Activated T-helper 2 cell treated with anti-CD3 and anti-CD28 coated beads, Interferon-gamma antibody, Interleukin-2, Interleukin-4, amounts not matched to agents 10 μg/mL and 5 μg/mL and 100 μg/mL, durations not matched to agents 14 hours and 24 hours and 36 hours (primary cell): ENCODE measurements around the gene SLC6A6. TPM values are rescaled to one million over a fixed set of nuclear protein-coding genes. Genes with fewer than 3 reads are reported as not detected.

Experiments used
- DNase-seq: peaks from one replicate; pipeline ENCODE4 v3.0.0; 2021; ENCODE audit warnings: low spot score
- H3K27ac Mint-ChIP-seq: one replicate; pipeline ENCODE4 v1.8.0; 2021; ENCODE audit warnings: mixed read lengths
- H3K27me3 Mint-ChIP-seq: one replicate; pipeline ENCODE4 v1.8.0; 2021; ENCODE audit warnings: low read depth, mixed read lengths
- H3K36me3 Mint-ChIP-seq: one replicate; pipeline ENCODE4 v1.8.0; 2021; ENCODE audit warnings: low read depth, mixed read lengths
- H3K4me1 Mint-ChIP-seq: one replicate; pipeline ENCODE4 v1.8.0; 2021; ENCODE audit warnings: low read depth, mixed read lengths
- H3K4me3 Mint-ChIP-seq: one replicate; pipeline ENCODE4 v1.8.0; 2021; ENCODE audit warnings: low read depth, mild to moderate bottlenecking, moderate library complexity, mixed read lengths
- H3K9me3 Mint-ChIP-seq: one replicate; pipeline ENCODE4 v1.8.0; 2021; ENCODE audit warnings: mixed read lengths
- intact Hi-C: fragments of 100-400 bp; cut with micrococcal nuclease; formaldehyde crosslinking; loops from one replicate; pipeline ENCODE4 v1.15.1; 2023
- total RNA-seq: library from RNA; stranded (reverse); gene quantifications from 2 replicates; pipeline ENCODE4 v1.2.3, GENCODE V29; 2022

SLC6A6 gene
- total RNA-seq, 1 donor from 2014 or later: 55.8 TPM

DNA sequence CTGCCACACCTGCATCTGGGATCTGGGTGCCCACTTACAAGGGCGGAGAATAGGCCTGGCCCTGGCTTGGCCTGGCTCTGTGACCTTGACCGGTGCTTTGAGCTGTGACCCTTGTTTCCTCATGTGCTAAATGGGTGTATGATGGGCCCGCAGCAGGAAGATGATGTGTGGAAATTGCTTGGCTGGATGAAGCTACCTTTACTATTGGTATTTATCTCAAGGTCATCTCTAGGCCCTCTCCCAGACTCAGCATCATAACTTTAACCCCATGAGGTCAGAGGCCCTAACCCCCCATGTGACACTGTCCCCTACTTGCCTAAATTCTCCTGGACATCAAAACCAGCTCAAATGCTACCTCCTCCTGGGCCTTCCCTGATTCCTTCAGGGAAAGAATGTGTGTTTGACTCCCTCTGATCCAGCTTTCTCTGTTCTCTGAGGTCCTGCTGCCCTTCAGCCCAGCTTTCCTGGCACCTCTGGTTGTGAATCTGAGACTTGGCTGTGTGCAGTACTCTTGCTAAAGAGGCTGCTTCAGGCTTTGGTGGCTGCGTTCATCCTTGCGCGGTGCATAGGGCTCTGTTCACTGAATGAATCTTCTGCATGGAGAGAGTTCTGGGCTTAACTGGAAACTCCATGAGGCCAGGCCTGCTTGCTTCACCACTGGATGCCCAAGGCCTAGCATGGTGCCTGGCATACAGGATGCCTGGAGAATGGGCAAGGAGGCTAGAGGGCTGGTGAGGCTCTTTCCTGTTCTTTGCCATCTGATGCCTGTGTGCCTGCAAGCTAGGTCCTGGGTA lies 25.2 kb upstream of the SLC6A6 start:
- Mint-ChIP-seq H3K27ac (no peak overlapping the region), H3K27me3 (no peaks in the 10 kb centered on the region), H3K4me3 (no peak overlapping the region), H3K36me3 (no peaks in the 10 kb centered on the region), H3K9me3 (no peaks in the 10 kb centered on the region), H3K4me1 (peaks cover 18% of the 10 kb centered on the region)
- intact Hi-C loops: no loop called here
- no peak for DNase-seq

DNA sequence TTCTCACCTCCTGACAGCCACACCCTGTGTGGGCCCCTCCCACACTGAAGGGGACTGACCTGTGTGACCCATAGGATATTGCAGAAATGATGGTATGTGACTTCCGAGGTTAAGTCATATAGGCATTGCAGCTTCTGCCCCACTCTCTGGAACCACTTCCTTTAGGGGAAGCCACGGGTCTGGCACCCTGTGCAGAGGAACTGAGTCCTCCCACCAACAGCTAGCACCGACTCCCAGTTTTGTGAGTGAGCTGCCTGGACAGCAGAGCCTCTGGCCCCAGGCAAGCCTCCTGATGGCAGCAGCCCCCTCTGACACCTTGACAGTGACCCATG lies 24.6 kb upstream of the SLC6A6 start:
- Mint-ChIP-seq H3K4me3 (no peak overlapping the region), H3K27ac (peak overlapping the region; percentile 83), H3K9me3 (no peaks in the 10 kb centered on the region), H3K4me1 (peaks cover 18% of the 10 kb centered on the region), H3K27me3 (no peaks in the 10 kb centered on the region), H3K36me3 (no peaks in the 10 kb centered on the region)
- intact Hi-C loops: no loop called here
- peak; percentile 22 for DNase-seq

DNA sequence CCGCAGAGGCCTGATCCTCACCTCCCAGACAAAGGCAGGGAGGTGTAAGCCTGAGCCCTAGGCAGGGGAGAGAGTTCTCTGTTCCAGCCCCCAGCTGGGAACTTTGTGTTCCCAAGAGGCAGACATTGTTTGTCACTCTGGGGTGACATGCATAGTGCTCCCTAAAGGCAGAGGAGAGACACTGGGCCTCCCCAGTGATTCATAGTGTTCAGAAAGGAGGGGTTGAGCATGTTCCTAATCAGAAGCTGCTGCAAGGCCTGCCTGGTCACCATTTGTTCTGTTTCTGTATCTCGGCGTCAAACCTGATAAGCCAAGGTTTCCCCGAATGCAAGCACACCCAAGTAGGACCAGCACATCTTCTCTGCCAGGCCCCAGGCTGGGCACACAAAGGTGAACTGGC lies 24.0 kb upstream of the SLC6A6 start:
- H3K4me1 Mint-ChIP-seq: peaks cover 18% of the 10 kb centered on the region
- H3K9me3 Mint-ChIP-seq: no peaks in the 10 kb centered on the region
- H3K36me3 Mint-ChIP-seq: no peaks in the 10 kb centered on the region
- no peak for DNase-seq
- no peak overlapping the region for H3K4me3 Mint-ChIP-seq
- H3K27me3 Mint-ChIP-seq: no peaks in the 10 kb centered on the region
- H3K27ac Mint-ChIP-seq: no peak overlapping the region
- intact Hi-C loops: no loop called here

DNA sequence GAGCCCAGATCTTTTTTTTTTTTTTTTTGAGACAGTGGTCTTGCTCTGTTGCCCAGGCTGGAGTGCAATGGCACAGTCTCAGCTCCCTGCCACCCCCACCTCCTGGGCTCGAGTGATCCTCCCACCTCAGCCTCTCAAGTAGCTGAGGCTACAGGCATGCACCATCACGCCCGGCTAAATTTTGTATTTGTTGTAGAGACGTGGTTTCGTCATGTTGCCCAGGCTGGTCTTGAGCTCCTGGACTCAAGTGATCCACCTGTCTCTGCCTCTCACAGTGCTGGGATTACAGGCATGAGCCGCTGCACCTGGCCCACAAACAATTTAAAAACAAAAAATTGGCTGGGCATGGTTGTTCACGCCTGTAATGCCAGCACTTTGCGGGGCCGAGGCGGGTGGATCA lies 22.6 kb upstream of the SLC6A6 start:
- H3K4me1 Mint-ChIP-seq: peaks cover 18% of the 10 kb centered on the region
- DNase-seq: no peak
- no peaks in the 10 kb centered on the region for H3K36me3 Mint-ChIP-seq
- no peaks in the 10 kb centered on the region for H3K9me3 Mint-ChIP-seq
- intact Hi-C loops: no loop called here
- H3K27ac Mint-ChIP-seq: no peak overlapping the region
- H3K27me3 Mint-ChIP-seq: no peaks in the 10 kb centered on the region
- H3K4me3 Mint-ChIP-seq: no peak overlapping the region

DNA sequence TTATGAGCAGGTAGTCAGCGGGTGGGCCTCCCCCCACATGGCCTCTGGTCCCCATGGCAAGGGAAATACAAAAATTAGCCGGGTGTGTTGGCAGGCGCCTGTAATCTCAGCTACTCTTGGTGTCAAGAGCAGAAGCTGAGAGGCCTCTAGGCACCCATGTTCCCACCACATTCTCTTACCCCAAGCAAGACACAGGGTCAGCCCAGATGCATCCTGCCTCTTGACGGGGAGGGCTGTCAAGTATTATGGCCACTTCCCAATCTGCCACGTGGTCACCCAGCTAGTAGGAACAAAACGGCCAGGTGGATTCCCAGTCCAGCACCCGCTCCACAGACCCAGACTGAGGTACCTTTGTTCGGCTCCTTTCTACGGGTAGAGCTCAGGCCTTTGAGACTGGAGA lies 16.2 kb upstream of the SLC6A6 start:
- no peaks in the 10 kb centered on the region for H3K36me3 Mint-ChIP-seq
- intact Hi-C loops: no loop called here
- H3K9me3 Mint-ChIP-seq: no peaks in the 10 kb centered on the region
- H3K4me1 Mint-ChIP-seq: no peaks in the 10 kb centered on the region
- H3K27ac Mint-ChIP-seq: no peak overlapping the region
- no peak for DNase-seq
- peaks cover 21% of the 10 kb centered on the region for H3K27me3 Mint-ChIP-seq
- H3K4me3 Mint-ChIP-seq: no peak overlapping the region

DNA sequence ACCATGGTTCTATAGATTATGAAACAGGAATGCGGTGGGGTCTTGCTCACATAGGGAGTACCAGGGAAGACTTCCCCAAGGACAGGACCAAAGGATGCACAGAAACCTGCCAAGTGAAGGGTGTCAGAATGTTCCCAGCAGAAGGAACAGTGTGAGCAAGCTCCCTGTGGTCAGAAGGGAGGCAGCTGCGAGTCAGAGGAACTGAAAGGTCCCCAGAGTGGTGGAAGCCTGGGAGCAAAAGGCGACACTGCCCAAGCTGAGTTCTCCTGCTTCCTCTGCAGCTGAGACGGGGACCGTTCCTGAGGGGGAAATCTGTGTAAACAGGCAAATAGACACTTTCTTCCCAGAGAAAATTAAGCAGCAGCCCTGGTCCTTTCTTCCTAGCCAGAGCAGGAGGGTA lies 14.2 kb upstream of the SLC6A6 start:
- no peaks in the 10 kb centered on the region for H3K9me3 Mint-ChIP-seq
- no peak overlapping the region for H3K4me3 Mint-ChIP-seq
- no peaks in the 10 kb centered on the region for H3K4me1 Mint-ChIP-seq
- intact Hi-C loops: no loop called here
- DNase-seq: no peak
- H3K27ac Mint-ChIP-seq: no peak overlapping the region
- H3K27me3 Mint-ChIP-seq: peaks cover 21% of the 10 kb centered on the region
- no peaks in the 10 kb centered on the region for H3K36me3 Mint-ChIP-seq

DNA sequence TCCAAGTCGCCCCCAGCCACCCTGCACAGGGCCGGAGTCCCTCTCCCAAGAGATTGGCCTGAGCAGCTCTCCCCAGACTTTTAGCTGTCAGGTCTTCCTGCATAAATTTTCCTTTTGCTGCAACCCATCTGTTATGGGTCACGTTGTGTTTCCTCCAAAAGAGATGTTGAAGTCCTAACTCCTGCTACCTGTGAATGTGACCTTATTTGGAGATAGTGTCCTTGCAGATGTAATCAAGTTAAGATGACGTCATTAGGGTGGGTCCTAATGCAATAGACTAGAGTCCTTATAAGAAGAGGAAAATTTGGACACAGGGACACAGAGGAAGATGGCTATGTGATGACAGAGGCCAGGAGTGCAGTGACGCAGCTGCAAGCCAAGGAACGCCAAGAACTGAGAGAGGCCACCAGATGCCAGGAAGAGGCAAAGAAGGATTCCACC lies 13.2 kb upstream of the SLC6A6 start:
- DNase-seq: no peak
- no peak overlapping the region for H3K27ac Mint-ChIP-seq
- H3K36me3 Mint-ChIP-seq: no peaks in the 10 kb centered on the region
- intact Hi-C loops: no loop called here
- H3K4me3 Mint-ChIP-seq: no peak overlapping the region
- no peaks in the 10 kb centered on the region for H3K4me1 Mint-ChIP-seq
- H3K9me3 Mint-ChIP-seq: no peaks in the 10 kb centered on the region
- peaks cover 21% of the 10 kb centered on the region for H3K27me3 Mint-ChIP-seq

DNA sequence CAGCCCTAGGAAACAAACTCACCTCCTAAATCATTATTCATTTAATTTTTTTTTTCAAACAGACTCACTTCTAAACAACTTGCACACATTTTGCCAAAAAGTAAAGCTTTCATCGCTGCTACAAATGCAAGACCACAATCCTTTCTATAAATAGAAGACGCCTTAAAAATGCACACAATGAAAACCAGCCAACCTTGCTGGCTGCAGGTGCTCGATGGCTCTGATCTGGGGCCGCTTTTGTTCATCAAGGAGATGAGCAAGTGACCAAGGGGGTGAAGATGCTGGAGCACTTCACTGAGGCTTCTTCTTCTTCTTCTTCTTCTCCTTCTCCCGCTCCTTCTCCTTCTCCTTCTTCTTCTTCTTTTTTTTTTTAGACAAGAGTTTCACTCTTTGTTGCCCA lies 12.7 kb upstream of the SLC6A6 start:
- no peak for DNase-seq
- Mint-ChIP-seq H3K36me3 (no peaks in the 10 kb centered on the region), H3K27me3 (peaks cover 21% of the 10 kb centered on the region), H3K27ac (no peak overlapping the region), H3K4me1 (no peaks in the 10 kb centered on the region), H3K9me3 (no peaks in the 10 kb centered on the region), H3K4me3 (no peak overlapping the region)
- intact Hi-C loops: no loop called here

DNA sequence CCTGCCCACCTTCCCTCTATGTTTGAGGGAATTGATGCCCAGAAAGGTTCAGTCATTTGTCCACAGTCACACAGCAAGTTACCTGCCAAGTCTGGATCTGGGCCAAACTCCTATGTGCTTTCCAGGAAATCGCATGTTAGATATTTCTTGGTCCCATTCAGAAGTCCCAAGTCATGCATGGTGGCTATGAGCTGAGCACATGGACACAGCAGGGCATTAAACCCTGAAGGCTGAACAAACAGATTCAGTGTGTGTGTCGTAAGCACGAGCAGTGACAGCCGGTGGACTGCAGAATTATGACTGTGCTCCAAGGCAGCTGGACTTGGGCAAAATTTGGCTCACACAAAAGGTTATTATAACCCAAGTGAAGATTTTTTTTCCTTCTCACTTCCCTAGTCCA lies 11.4 kb upstream of the SLC6A6 start:
- H3K4me3 Mint-ChIP-seq: no peak overlapping the region

DNA sequence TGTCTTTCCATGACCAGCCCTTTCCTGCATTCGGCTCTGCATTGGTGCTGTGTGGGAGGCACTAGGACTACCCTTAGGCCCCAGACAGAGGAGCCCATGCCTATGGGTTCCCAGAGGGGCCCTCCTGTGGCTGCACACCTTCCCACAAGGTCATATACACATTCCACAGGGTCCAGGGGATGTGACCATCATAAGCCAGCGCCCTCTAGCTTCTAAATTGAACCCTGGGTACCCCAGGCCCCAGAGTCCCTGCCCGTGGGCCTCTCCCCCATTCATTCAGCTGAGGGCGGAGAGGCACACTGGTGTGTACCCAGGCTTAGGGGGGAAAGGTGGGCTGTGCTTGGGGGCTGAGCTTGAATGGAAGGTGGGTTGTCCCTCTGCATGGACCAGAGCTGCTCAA lies 10.2 kb upstream of the SLC6A6 start:
- H3K4me1 Mint-ChIP-seq: peaks cover 1% of the 10 kb centered on the region
- DNase-seq: no peak
- intact Hi-C loops: no loop called here
- H3K27me3 Mint-ChIP-seq: peaks cover 15% of the 10 kb centered on the region
- no peak overlapping the region for H3K4me3 Mint-ChIP-seq
- H3K27ac Mint-ChIP-seq: no peak overlapping the region
- H3K9me3 Mint-ChIP-seq: no peaks in the 10 kb centered on the region
- no peaks in the 10 kb centered on the region for H3K36me3 Mint-ChIP-seq

More for the DNA sequence above, 11.4 kb upstream of the SLC6A6 start:
- no peak for DNase-seq
- H3K36me3 Mint-ChIP-seq: no peaks in the 10 kb centered on the region
- H3K4me1 Mint-ChIP-seq: no peaks in the 10 kb centered on the region
- no peak overlapping the region for H3K27ac Mint-ChIP-seq
- intact Hi-C loops: no loop called here
- peaks cover 17% of the 10 kb centered on the region for H3K27me3 Mint-ChIP-seq
- H3K9me3 Mint-ChIP-seq: no peaks in the 10 kb centered on the region

DNA sequence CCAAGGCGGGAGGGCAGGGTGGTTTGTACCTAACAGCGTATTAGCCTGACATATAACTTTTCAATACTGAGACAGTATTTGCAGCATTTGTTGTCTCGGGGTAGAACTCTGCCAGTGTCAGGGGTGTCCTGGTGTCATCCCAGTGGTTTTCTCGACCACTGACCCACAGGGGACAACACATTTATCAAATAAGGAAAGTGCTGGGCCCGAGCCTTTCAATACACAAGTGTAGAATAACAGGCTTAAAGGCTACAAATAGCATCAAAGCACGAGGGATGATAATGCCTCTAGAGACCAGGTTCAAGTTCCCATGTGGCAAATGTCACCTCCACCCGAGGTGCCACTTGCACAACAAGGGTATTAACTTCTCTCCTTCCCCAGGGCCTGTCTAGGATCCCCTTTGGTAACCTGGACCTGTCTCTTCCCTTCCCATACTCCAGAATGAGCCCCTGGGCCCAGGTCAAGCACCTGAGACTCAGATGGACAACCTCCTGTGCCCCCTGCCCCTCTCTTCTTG lies 9.5 kb upstream of the SLC6A6 start:
- Mint-ChIP-seq H3K27ac (no peak overlapping the region), H3K9me3 (no peaks in the 10 kb centered on the region)

DNA sequence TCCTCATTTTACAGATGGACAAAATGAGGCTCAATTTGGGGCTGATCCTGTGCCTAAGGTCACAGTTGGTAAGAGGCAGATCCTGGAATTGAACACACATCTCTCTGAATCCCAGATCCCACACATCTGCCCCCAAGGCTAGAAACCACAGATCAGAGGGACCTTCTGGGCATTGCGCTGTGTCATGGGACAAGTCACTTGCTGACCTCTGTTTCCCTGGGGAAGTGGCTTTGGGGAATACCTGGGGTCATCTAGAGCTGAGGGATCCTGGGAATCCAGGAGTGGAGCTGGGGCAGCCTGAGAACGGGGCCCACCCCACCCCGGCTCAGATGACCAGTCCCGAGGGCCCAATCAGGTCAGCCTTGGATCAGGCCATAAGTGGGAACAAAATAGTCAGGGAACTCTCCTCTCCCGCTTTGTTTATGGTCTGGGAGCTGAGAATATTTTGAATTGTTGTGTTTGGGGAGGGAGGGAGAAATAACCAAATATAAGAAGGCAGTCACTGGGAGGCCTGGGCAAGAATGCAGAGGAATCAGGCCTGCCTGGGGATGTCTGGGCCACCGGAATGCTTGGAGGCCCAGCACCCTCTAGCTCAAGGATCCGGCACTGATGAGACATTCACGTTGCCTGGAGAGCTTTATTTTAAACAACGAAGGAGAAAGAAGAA lies 8.8 kb upstream of the SLC6A6 start:
- Mint-ChIP-seq H3K27ac (no peak overlapping the region), H3K4me1 (peaks cover 6% of the 10 kb centered on the region), H3K27me3 (peaks cover 11% of the 10 kb centered on the region), H3K9me3 (no peaks in the 10 kb centered on the region), H3K36me3 (no peaks in the 10 kb centered on the region), H3K4me3 (no peak overlapping the region)
- no peak for DNase-seq
- intact Hi-C loops: no loop called here

More for the DNA sequence above, 9.5 kb upstream of the SLC6A6 start:
- DNase-seq: no peak
- peaks cover 14% of the 10 kb centered on the region for H3K27me3 Mint-ChIP-seq
- H3K4me3 Mint-ChIP-seq: no peak overlapping the region
- intact Hi-C loops: no loop called here
- H3K36me3 Mint-ChIP-seq: no peaks in the 10 kb centered on the region
- peaks cover 6% of the 10 kb centered on the region for H3K4me1 Mint-ChIP-seq

DNA sequence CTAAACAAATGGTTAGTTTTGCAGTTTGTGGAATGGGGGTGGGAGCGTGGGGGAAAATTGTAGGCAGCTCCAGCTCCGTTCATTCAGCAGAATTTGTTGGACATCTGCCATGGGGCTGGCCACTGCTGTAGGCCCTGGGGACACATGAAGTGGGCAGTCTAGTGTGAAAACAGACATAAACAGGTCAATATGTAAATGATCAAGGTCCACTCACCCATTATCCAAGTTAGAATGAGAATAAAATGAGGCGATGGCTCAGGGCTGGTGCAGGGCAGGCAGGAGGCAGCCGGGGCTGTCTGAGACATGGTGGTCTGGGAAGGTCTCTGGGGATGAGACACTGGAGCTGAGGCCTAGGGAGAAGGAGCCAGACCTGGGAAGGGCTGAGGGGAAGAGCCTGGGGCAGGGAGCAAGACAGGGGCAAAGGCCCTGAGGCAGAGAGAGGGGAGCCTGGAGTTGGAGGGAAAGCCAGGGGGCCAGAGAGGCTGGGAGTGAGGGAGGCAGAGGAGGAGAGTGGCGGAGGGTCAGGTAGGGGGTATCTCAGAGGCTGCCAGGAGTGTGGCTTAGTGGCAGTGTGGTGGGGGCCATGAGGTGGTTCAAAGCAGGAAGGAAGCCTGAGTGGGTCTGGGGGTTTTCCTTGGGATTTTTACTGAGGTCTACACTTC lies 6.2 kb upstream of the SLC6A6 start:
- DNase-seq: no peak
- peaks cover 6% of the 10 kb centered on the region for H3K4me1 Mint-ChIP-seq
- H3K9me3 Mint-ChIP-seq: no peaks in the 10 kb centered on the region
- no peaks in the 10 kb centered on the region for H3K27me3 Mint-ChIP-seq
- intact Hi-C loops: no loop called here
- H3K27ac Mint-ChIP-seq: no peak overlapping the region
- no peaks in the 10 kb centered on the region for H3K36me3 Mint-ChIP-seq
- no peak overlapping the region for H3K4me3 Mint-ChIP-seq
